ACC112 (cell line): Measurements from ENCODE around the gene RIMBP2.

Source experiments
- H2AFZ ChIP-seq: fragments of 200-600 bp; sonication (generic); one replicate; pipeline ENCODE4 v1.6.0; 2017; ENCODE audit warnings: antibody characterized with exemption, low read length; ENCODE audit not compliant: unreplicated experiment
- H3K27ac ChIP-seq: fragments of 200-600 bp; sonication (generic); 2 replicates; pipeline ENCODE4 v1.5.1; 2014; ENCODE audit warnings: low read depth, mild to moderate bottlenecking, antibody characterized with exemption, low read length, moderate library complexity
- H3K27me3 ChIP-seq: fragments of 200-600 bp; sonication (generic); 2 replicates; pipeline ENCODE4 v1.6.1; 2014; ENCODE audit warnings: mild to moderate bottlenecking, antibody characterized with exemption, low read length, moderate library complexity, mixed read lengths; ENCODE audit not compliant: insufficient read depth
- H3K36me3 ChIP-seq: fragments of 200-600 bp; sonication (generic); 2 replicates; pipeline ENCODE4 v1.6.1; 2016; ENCODE audit warnings: mild to moderate bottlenecking, antibody characterized with exemption, low read length, moderate library complexity, mixed read lengths; ENCODE audit not compliant: insufficient read depth
- H3K4me1 ChIP-seq: fragments of 200-600 bp; sonication (generic); one replicate; pipeline ENCODE4 v1.6.1; 2016; ENCODE audit warnings: low read length, mixed read lengths; ENCODE audit not compliant: insufficient read depth, unreplicated experiment, control insufficient read depth
- H3K4me3 ChIP-seq: fragments of 200-600 bp; sonication (generic); 2 replicates; pipeline ENCODE4 v1.5.1; 2014; ENCODE audit warnings: mild to moderate bottlenecking, low read depth, low read length
- H3K79me2 ChIP-seq: fragments of 200-600 bp; sonication (generic); one replicate; pipeline ENCODE4 v1.6.0; 2016; ENCODE audit warnings: low read length; ENCODE audit not compliant: control insufficient read depth, unreplicated experiment, insufficient read depth

Gene RIMBP2

DNA sequence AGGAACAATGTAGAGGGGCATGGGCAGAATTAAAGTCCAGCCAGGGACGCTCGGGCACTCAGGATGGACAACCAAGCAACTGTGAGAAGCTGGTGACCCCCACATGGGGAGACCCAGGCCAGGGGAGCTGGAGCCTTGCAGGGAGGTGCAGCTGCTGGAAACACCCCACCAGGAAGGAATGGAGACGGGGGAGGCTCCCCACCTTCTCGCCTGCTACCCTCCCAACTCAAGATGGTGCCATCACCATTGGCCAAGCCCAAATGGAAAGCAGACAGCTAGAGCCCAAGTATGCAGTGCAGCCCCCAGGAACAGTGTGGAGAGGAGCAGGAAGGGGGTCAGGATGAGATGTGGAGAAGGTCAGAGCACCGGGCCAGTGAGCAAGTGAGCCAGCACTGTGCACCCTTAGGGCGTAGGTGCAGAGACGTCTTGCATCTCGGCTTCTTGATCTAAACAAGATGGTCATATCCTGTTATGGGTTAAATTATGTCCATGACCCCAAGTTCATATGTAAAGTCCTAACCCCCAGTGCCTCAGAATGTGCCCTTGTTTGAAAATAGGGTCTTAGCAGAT is 159.5 kb downstream of the RIMBP2 start:
- no peaks in the 10 kb centered on the region for H3K27me3 ChIP-seq
- no peaks in the 10 kb centered on the region for H3K36me3 ChIP-seq
- no peak overlapping the region for H3K4me3 ChIP-seq
- no peaks in the 10 kb centered on the region for H3K4me1 ChIP-seq
- H3K79me2 ChIP-seq, result no peaks in the 10 kb centered on the region
- no peak overlapping the region for H3K27ac ChIP-seq
- no peak overlapping the region for H2AFZ ChIP-seq

- Histone ChIP-seq H3K79me2 (no peaks in the 10 kb centered on the region), H3K4me1 (no peaks in the 10 kb centered on the region), H3K27ac (no peak overlapping the region), H3K36me3 (no peaks in the 10 kb centered on the region), H2AFZ (no peak overlapping the region), H3K4me3 (no peak overlapping the region), H3K27me3 (no peaks in the 10 kb centered on the region)
These were observed 160.2 kb downstream of the RIMBP2 start for GRCh38 chr12:130555628-130556485.

- Histone ChIP-seq H3K27ac (no peak overlapping the region), H3K4me3 (no peak overlapping the region), H3K79me2 (no peaks in the 10 kb centered on the region), H3K27me3 (no peaks in the 10 kb centered on the region), H3K36me3 (no peaks in the 10 kb centered on the region), H3K4me1 (no peaks in the 10 kb centered on the region), H2AFZ (no peak overlapping the region)
These were observed 160.9 kb downstream of the RIMBP2 start for GRCh38 chr12:130555221-130555620.

- no peaks in the 10 kb centered on the region for H3K27me3 ChIP-seq
- no peak overlapping the region for H3K27ac ChIP-seq
- H2AFZ ChIP-seq, result no peak overlapping the region
- H3K79me2 ChIP-seq, result no peaks in the 10 kb centered on the region
- no peak overlapping the region for H3K4me3 ChIP-seq
- no peaks in the 10 kb centered on the region for H3K36me3 ChIP-seq
- H3K4me1 ChIP-seq, result no peaks in the 10 kb centered on the region
These were observed 163.6 kb downstream of the RIMBP2 start for GRCh38 chr12:130552483-130552996.

- H3K36me3 ChIP-seq, result no peaks in the 10 kb centered on the region
- no peak overlapping the region for H2AFZ ChIP-seq
- no peak overlapping the region for H3K4me3 ChIP-seq
- H3K27ac ChIP-seq, result no peak overlapping the region
- H3K4me1 ChIP-seq, result no peaks in the 10 kb centered on the region
- no peaks in the 10 kb centered on the region for H3K79me2 ChIP-seq
- no peaks in the 10 kb centered on the region for H3K27me3 ChIP-seq
These were observed 166.7 kb downstream of the RIMBP2 start for GRCh38 chr12:130549361-130549760.

- H3K4me3 ChIP-seq, result no peak overlapping the region
- H3K36me3 ChIP-seq, result no peaks in the 10 kb centered on the region
- no peak overlapping the region for H3K27ac ChIP-seq
- no peaks in the 10 kb centered on the region for H3K79me2 ChIP-seq
- H3K4me1 ChIP-seq, result no peaks in the 10 kb centered on the region
- H2AFZ ChIP-seq, result no peak overlapping the region
- H3K27me3 ChIP-seq, result no peaks in the 10 kb centered on the region
These were observed 168.5 kb downstream of the RIMBP2 start for GRCh38 chr12:130547480-130548155.

DNA sequence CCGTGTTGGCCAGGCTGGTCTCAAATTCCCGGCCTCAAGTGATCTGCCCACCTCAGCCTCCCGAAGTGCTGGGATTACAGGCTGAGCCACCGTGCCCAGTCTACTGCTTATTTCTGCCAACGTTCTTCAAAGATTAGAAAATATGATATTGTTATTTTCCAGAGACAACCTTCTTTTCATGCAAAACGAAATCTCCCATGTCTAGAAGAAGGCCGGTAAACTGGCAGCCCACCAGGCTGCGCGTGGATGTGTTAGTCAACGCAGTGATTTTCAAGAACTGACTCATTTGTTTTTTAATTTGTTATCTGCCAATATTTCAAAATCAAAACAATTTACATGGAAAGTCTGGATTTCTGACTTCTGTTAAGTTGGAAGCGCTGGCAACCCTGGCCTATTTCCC is 169.6 kb downstream of the RIMBP2 start:
- Histone ChIP-seq H3K27ac (no peak overlapping the region), H2AFZ (no peak overlapping the region), H3K79me2 (no peaks in the 10 kb centered on the region), H3K4me3 (no peak overlapping the region), H3K4me1 (no peaks in the 10 kb centered on the region), H3K27me3 (no peaks in the 10 kb centered on the region), H3K36me3 (no peaks in the 10 kb centered on the region)

GRCh38 chr12:130545475-130545874 is 170.6 kb downstream of the RIMBP2 start:
- Histone ChIP-seq H3K4me3 (no peak overlapping the region), H3K79me2 (no peaks in the 10 kb centered on the region), H3K4me1 (no peaks in the 10 kb centered on the region), H3K36me3 (no peaks in the 10 kb centered on the region), H2AFZ (no peak overlapping the region), H3K27ac (no peak overlapping the region), H3K27me3 (no peaks in the 10 kb centered on the region)

GRCh38 chr12:130540376-130540775 is 175.7 kb downstream of the RIMBP2 start:
- H2AFZ ChIP-seq, result no peak overlapping the region
- no peaks in the 10 kb centered on the region for H3K36me3 ChIP-seq
- H3K4me1 ChIP-seq, result no peaks in the 10 kb centered on the region
- no peak overlapping the region for H3K4me3 ChIP-seq
- no peaks in the 10 kb centered on the region for H3K27me3 ChIP-seq
- no peaks in the 10 kb centered on the region for H3K79me2 ChIP-seq
- H3K27ac ChIP-seq, result no peak overlapping the region

GRCh38 chr12:130538343-130539095 is 177.6 kb downstream of the RIMBP2 start:
- Histone ChIP-seq H2AFZ (no peak overlapping the region), H3K4me3 (no peak overlapping the region), H3K79me2 (no peaks in the 10 kb centered on the region), H3K27ac (no peak overlapping the region), H3K4me1 (no peaks in the 10 kb centered on the region), H3K36me3 (no peaks in the 10 kb centered on the region), H3K27me3 (no peaks in the 10 kb centered on the region)
